Activated CD4-positive, alpha-beta T cell treated with anti-CD3 and anti-CD28 coated beads for 4 hours (primary cell): Measurements from ENCODE around the gene DGKQ.
A peak's percentile ranks its signal among the peaks of the same experiment; 100 is the strongest.

ENCODE experiments used
- DNase-seq, 2 donors: peaks; one replicate each; pipeline ENCODE4 v3.0.0-alpha.2; 2020

DGKQ gene

DNA sequence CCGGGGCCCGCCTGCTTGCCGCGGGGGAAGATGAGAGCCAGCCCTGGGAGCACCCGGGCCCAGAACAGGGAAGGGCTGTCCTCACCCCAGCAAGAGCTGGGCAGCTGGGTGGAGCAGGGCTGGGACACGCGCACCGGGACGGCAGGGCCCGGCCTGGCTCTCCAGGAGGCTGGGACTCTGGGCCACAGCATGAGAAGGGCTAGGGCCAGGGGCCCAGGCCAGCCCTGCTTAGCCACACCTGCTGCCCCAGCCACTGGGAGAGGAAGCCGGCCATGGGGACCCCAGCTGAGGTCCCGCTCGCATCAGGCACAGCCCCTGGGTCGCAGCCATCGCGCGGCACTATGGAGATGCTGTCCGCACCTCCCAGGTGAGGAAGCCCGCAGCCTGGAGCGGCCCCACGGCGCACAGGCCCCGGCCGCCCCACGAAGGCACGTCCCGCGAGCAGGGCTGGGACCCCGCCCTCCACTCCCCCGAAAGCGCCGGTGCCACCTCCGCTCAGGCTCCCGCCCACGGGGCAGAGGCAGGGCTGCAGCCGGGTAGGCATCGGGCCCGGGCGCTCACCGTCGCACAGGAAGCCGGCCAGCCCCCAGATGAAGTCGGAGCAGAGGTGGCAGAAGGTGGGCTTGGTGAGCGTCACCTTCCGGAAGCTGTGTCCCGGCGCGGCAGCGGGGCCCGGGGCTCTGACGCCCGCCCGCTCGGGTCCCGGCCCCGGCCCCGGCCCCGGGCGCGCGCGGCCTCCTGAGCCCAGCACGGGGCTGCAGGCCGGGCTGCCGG, 531 bp downstream of the DGKQ start:
- DNase-seq, result peak; percentile 73 to 82

DNA sequence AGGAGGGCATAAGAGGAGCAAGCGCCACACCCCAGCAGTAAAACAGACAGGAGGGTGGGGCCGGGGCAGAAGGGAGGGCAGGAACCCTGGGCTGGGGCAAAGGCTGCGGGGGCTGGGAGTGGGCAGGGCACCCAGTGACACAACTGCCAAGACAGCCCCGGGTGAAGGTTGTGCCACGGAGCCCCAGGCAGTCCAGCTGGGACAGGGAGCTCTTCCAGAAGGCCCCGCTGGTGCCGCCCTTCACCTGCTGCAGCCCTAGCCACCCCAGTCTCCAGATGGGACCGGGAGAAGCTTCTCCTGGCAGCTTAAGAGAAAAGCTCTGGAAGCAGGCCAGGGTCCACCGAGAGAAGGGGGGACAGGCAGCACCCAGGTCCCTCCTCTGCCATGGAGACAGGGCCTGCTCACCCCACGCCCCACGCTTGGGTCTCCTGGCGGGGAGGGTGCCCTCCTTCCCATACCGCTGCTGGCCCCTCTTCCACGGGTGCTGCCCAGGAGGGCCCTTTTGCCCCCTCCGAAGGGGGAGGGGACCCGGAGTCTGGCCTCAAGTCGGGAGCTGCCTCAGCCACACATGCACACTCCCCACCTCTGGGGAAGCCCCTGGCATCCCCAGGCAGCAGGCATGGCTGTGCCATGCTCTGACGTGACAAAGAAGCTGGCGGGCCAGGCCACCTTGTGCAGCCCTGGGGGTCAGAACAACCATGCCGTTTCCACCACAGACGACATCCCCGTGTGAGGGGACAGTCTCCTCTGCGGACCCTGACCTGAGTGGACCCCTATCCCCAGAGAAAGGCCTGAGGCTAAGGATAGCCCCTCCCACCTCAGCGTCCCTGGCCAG, 1.5 kb downstream of the DGKQ start:
- no peak for DNase-seq

GRCh38 chr4:970854-971520, 2.4 kb downstream of the DGKQ start:
- DNase-seq, result no peak

DNA sequence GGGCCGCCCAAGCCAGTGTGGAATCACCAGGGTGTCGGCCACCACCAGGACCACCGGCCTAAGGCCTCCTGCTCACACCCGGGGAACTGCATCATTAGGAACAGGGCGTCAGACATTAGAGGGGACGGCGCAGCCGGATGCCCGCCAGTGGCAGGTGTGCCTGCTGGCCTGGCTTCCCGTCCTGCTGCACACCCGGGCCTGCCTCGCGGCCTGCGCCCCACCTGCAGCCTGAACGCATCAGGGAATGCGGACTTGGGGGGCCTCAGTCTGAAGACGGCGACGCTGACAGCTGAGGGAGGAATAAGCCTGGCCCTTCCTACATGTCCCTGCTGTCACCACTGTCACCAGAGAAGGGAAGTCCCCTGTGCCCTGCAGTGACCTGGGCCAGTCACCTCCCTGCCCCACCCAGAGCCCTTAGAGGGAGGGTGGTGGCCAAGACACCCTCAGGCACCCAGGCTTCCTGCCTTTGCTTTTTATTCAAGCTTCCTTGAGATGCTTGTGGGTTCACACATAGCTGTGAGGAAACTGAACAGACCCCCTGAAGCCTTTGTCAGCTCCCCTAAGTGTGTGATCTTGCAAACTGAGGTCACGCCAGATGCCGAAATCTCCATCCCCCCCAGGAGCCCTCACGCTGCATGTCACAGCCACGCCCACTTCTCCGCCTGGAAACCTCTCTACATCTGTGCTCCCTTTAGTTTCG, 3.2 kb downstream of the DGKQ start:
- no peak for DNase-seq

DNA sequence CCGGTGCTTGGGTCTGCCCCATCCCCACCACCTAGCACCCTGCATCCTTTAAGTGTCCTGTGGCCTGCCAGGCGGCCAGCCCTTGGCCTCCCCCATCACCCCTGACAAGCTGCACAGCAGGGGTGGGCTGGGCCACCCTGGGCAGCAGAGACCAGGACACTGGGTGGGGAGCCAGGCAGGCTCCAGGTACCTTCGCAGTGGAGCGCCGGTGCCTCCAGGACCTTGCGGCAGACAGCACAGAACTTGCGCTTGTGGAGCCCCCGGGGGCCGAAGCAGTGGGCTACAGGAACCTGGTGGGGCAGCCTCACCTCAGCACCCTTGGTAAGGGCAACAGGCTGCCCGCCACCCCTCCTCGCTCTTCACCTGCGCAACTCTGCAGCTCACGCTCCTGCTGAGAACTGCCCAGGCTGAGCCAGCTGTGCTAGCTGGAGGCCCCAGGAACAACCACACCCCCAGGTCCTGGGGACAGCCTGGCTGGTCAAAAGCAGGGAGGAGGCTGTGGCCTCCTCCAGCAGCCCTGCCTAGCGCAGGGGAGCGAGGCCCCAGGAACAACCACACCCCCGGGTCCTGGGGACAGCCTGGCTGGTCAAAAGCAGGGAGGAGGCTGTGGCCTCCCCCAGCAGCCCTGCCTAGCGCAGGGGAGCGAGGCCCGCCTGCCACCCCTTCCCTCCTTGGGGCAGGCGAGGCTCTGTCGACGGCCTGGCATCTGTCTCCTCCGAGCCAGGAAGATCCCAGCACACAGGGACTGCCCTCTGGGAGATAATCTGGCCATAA, 4.6 kb downstream of the DGKQ start:
- DNase-seq, result no peak

DNA sequence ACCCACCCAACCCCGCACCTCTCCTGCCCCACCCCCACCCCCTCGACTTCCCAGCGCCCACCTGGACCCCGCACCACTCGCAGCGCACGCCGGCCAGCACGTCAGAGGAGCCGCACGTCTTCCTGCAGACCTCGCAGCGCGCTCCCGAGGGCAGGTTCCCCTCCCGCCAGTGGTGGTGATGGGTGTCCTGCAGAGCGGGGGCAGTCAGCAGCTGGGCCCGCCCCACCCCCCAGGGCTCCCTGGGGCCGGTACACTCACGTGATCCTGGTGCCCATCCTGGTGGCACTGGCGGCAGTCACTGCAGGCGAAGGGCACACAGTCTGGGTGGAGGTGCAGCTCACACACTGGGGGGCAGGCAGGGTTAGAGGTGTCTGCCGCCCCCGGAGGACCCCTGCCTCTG, 5.1 kb downstream of the DGKQ start:
- DNase-seq, result no peak

DNA sequence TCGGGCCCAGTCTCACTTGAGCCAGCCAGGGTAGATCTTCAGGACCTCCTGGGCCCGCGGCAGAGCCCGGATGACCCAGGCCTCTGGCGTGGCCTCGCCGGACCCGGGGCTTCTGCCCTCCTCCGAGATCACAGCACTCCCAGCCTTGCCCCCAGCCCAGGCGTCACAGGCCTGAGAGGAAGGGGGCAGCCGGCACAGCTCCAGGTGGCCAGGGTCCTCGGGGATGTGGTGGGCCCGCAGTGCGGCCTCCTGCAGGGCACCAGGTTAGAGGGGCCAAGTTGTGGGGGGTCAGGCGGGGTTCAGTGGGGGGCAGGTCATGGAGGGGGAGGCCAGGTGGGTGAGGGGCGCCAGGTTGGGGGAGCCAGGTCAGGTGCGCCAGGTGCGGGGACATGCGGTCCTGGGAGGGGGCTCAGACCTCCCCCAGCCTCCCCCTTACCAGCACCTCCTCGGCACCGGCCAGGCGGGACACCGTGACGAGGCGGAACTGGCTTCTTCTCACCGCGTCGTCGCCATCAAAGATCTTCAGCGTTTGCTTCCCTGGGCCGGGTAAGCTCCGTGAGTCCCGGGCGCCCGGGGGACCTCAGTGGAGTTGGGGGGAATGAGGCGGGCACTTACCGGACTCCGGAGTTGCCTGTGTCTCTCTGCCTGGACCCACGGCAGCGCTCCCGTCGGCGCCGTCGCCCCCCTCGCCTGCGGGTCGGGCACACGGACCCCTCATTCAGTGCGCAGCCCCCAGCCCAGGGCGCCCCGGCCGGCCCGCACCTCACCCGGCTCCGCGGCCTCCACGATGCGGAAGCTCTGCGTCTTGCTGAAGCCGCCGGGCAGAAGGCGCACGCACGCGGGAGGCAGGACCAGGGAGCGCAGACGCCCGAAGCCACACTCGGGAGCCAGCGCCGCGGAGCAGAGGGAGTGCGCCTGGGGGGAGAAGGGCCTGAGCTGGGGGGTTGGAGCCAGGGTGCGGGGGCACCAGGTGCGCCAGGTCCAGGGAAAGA, 6.0 kb downstream of the DGKQ start:
- DNase-seq, result no peak

DNA sequence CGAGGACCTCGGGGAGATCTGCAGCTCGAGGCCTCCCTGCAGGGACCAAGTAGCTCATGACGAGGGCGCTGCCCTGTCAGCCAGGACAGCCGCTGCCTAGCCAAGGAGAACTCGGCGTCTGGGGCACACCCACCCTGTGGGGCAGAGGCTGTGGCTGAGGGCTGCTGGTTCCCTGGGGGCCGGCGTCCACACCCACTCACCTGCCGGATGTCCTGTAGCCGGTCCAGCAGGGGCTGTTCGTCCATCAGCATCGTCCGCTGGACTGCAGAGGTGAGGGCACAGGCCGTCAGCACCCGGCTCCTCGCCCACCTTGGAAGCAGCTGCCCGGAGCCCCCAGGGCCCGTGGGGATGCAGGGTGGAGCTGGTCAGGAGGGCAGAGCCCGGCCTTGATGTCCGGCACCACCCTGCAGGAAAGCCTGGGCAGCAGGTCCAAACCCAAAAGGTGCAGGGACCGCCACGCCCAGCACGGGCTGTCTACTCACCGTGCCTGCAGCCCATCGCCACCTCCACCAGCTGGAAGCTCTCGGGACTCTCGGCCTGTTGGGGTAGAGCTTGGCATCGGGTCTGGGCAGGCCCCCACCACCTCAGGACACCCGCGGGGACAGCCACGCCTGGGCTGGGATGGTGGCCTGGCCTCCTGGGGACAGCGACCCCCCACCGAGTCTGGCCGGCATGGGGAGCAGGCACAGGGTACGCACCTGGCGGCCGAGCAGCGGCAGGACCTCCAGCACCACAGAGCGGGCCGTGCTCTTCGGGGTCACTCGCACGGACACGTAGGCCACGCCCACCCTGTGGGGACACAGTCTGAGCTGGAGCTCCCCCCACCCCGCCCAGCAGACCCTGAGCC, 6.9 kb downstream of the DGKQ start:
- DNase-seq, result no peak

- no peak for DNase-seq
Measured at GRCh38 chr4:965766-966134, 7.6 kb downstream of the DGKQ start.

GRCh38 chr4:965048-965765, 8.2 kb downstream of the DGKQ start:
- DNase-seq, result no peak

- DNase-seq, result no peak
Measured at GRCh38 chr4:964346-965025, 8.9 kb downstream of the DGKQ start.

GRCh38 chr4:963276-964225, 9.8 kb downstream of the DGKQ start:
- no peak for DNase-seq

- DNase-seq, result no peak
Measured at GRCh38 chr4:962231-963208, 10.8 kb downstream of the DGKQ start.

DNA sequence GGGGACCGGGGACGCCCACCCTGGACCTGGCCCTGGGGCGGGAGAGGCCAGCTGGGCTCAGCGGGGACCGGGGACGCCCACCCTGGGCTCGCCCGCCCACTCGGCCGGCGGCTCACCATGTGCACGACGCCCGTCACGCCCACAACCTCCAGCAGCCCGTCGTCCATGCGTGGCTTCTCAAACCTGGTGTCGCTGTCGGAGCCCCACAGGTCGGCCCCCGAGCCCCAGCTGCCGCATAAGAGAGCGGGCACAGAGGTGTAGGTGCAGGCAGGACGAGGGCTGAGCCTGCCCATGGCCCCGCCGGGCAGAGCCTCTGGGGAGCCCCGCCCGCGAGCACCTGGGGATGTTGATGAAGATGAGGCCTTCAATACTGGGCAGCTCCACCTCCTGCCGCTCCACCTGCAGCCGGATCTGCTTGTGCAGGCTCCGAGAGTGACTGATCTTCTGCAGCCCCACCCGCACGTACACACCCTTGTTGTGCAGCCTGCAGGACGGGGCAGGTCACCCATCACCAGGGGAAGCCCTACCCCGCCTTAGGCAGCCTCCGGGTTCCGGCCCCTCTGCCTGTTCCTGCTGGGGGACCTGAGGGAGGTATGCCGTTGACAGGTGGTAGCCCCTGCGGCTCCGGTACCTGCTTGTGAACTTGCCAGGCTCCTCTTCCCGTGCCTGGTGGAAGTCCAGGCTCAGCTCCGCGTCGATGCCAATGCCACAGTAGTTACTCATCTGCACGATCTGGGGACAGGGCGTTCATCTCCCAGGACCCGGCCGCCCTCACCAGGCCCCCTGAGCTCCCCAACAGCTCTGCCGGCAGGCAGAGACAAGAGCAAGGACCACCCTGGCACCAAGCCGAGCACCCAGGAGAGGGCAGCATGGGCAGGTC, 11.8 kb downstream of the DGKQ start:
- no peak for DNase-seq

DNA sequence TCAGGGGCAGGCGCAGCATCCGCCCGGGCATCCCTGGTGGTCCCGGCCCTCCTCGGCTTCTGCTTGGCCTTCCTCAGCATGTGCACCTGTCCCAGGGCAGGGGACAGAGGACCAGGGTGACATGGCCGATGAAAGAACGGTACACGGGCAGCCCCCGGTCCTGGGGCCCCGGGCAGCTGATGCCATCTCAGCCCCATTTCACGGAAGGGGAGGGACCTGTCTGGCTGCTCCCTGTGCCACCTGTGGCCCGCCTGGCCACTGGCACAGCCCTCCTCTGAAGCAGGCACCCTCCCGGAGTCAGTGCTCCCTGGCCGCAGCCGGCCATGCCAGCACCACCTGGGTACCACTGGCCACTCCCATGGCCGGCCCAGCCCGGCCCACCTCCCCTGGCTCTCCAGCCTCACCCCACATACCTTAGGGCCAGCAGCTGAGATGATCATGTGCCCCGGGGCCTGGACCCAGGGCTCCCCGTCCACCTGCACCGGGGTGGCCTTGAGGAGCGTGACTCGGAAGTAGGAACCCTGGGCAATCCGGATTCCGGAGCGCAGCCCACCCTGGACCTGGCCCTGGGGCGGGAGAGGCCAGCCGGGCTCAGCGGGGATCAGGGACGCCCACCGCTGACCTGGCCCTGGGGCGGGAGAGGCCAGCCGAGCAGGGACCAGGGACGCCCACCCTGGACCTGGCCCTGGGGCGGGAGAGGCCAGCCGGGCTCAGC, 12.6 kb downstream of the DGKQ start:
- DNase-seq, result no peak
